Embryonic facial prominence (tissue), 1 donor: ENCODE measurements around the gene OR5AL1.
"Not testable (repeated sequence)": the region's sequence is repeated elsewhere in the genome, so short reads cannot be mapped to it uniquely, and the experiment has no call there.

Source experiments
- DNase-seq: peaks from one replicate; pipeline ENCODE4 v3.0.0-alpha.2; 2016; ENCODE audit errors: extremely low spot score

OR5AL1 gene

DNA sequence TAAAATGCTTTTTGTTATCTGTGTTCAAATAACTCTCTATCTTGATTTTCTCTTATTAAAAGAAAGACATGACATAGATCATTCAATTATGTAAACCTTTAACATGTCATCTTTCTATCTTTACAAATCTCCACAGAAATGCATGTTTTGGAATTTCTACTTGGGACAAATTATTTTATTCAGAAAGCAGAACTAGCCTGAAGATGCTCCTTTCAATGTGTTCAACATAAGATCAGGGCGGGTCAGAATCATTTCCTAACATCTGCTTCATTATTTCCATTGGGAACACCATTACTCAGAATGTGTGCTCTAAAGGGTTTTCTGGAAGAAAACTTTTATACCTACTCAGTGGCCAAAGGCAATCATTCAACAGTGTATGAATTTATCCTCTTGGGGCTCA is at the start of gene OR5AL1:
OR5AL1 (plus strand) TSS at position 301 of the 400 bp plus-strand sequence.
- no peak for DNase-seq

GRCh38 chr11:56375324-56375723 is 37.2 kb upstream of the OR5AL1 start, which contains the start of gene OR8U1:
Gene OR8U1 (plus strand): TSS chr11:56375624. CDS start chr11:56375624, 0 bp downstream.
- no peak for DNase-seq

GRCh38 chr11:56380120-56380519 is 32.4 kb upstream of the OR5AL1 start:
- DNase-seq: no peak

- DNase-seq: no peak
Measured at GRCh38 chr11:56394381-56394780, 18.1 kb upstream of the OR5AL1 start.

- DNase-seq: no peak
Measured at GRCh38 chr11:56396047-56396446, 16.4 kb upstream of the OR5AL1 start.

- DNase-seq: not testable (repeated sequence)
Measured at GRCh38 chr11:56401858-56402461, 10.5 kb upstream of the OR5AL1 start.

DNA sequence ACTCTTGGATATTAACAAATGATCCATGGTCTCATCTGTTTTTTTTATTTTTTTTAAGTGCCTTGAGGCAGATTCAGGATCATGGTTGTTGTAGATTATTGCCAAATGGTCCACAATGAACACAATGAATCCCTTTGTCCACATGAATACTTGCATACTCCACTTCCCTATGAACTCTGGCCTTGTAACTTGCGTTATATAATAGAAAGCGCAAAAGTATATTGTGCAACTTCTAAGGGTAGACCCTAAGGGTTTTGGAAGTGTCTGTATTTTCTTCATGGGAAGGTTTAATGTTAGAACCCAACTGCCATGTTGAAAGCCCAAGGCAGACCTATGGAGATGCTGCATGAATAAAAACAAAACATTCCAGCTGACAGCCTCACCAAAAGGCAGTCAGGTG is 8.1 kb upstream of the OR5AL1 start:
- DNase-seq: no peak

GRCh38 chr11:56410801-56411200 is 1.7 kb upstream of the OR5AL1 start:
- DNase-seq: no peak

DNA sequence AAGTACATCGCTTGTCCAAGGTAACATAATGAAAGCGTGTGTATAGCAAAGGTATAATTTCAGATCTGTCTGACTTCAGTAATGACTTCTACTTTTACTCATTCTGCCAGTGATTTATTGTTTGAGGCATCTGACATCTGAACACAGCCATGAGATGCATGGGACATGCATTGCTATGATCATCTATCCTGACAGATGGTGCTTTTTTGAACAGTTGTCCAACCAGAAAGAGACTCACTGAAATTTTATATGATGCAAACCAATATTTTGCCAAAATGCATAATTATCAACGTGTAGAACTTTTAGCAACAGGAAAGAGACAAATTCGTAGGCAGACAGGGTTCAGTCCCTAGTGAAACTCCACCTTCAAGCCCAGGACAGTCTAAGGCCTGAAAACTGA is 41.0 kb downstream of the OR5AL1 start:
- no peak for DNase-seq

DNA sequence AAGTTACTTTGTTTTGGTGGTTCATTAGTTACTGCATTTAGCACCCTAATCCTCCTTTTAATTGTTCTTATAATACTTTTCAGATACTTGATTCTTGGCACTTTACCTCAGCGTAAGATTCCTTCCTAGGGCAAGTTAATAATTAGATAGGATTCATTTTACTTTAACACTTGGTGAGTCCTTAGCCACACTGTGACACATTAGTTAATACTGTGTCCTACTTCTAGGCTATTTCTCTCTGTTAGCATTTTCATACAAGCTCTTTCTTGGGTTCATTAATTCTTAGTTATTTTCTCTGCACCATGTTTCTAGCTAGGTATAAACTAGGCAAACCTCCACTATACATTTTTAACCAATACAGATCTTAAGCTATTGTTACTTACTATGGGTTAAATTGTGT is 44.6 kb downstream of the OR5AL1 start:
- no peak for DNase-seq
